NCI-H526 (cell line): ENCODE data around the gene SHISA5.

Experiments used
- DNase-seq, 2 experiments: peaks; one replicate each; lab custom pipeline; 2025; lab: John Stamatoyannopoulos, UW

The SHISA5 gene

GRCh38 chr3:48459773-48460516, 44.0 kb downstream of the SHISA5 start:
- DNase-seq = no peak

DNA sequence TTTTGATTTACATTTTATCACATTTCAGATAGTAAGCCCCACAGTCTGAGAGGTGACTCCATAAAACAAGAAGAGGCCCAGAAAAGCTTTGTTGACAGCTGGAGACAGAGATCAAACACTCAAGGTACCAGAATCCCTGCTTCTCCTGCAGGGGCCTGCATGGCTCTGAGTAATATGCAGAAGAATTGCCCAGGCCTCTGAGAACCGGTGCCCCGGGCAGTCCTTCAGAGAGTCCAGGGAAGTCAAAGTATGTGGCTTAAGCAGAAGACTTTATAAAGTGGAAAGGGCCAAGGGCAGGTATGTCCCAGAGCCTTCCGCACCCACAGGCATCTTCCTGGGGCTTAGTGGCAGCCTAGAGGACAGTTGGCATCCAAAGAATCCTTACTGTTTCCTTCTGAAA, 44.6 kb downstream of the SHISA5 start:
- no peak for DNase-seq

DNA sequence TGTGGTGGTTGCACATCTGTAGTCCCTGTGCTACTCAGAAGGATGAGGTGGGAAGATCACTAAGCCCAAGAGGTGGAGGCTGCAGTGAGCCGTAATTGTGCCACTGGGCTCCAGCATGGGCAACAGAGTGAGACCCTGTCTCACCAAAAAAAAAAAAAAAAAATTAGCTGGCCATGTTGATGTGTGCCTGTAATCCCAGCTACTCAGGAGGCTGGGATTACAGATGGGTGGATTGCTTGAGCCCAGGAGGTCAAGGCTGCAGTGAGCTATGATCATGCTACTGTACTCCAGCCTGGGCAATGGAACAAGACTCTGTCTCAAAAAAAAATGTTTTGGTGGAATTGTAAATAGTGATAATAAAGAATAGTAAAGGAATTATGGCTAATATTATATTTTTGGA, 47.5 kb downstream of the SHISA5 start:
- peak in 1 of 2 experiments; percentile 64 for DNase-seq

DNA sequence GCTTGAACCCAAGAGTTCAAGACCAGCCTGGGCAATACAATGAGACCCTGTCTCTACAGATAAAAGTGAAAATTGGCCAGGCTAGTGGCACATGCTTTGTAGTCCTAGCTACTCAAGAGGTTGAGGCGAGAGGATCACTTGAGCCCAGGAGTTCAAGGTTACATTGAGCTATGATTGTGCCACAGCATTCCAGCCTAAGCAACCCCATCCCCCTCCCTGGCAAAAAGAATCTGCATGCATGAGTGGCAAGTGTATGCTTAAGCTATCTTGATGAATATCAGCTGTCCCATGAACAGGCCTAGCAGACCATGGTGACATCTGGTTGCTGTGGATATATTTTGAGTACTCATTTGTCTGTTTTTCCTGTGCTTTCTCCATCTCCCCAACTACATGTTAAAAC, 52.7 kb downstream of the SHISA5 start:
- no peak for DNase-seq

DNA sequence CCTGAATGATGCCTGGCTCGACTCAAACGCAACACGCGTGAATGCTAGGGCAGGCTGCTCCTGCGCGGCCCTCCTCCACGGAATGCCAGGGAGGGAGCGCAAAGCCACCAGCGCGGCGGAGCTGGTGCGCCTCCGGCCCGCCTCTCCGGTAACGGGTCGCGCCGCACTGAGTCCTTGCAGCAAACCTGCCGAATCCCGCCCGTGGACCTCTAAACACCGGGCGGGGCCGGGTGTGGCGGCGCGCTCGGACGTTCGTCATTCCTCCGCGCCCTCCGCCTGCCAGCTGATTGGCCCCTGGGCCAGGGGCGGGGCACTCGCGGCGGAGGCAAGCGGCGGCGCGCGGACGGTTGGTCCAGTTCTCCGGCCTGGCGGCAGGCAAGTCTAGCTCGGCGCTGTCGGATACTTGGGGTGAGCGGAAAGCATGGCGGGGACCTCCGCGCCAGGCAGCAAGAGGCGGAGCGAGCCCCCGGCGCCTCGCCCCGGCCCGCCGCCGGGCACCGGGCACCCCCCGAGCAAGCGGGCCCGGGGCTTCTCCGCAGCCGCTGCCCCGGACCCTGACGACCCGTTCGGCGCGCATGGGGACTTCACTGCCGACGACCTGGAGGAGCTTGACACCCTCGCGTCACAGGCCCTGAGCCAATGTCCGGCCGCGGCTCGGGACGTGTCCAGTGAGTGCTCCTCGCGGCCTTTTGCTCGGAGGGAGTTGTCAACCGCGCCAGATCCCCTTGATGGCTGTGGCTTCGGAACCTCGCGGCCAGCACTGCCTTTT, 57.4 kb downstream of the SHISA5 start, which contains the start of gene ATRIP:
Gene ATRIP, plus strand, starts transcription at position 313 of the 769 bp plus-strand sequence. Its CDS starts 109 bp downstream, at position 422.
- DNase-seq = peak; percentile 53 to 94

DNA sequence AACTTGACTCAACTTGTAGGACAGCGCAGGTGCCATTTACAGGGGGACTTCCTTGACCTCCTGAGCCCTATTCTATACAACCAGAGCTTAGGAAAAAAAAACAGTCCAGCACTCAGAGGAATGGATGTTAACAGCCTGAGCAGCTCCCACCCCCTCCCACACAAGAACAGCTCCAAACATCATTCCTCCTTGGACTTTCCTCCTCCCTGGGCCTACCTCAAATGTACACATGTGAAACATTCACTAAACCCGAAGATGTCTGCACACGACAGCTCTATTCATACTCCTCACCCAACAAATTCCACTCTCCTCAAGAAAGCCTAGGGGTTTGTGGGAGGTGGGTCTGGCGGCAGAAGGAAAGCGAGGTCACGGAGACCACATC, 57.9 kb downstream of the SHISA5 start:
- DNase-seq = no peak

DNA sequence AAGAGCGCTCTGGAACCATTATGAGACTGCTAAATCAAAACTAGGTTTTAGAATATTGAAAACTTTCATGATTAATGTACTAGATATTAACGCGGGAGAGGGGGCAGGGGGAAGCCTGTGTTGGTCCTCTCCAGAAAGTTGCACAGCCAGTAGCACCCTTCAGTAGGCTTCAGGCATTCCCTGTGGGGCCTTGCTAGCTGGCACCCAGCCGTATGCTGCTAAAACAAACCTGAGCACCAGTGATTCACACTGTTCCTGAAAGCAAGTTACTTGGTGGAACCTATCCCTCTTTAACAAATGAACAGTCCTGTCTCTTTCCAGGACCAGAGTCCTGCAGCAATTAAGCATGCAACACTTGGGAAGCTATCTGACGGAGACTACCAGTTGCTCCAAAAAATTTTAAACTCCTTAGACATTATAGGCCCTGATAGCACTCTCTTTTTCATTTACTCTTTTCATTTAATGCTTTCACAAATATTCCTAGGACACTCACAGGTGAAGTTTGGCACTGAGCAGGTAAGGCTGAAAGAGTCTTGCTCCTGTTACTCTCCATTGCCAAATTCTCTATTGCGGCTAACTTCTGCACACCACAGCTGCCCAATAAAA, 58.6 kb downstream of the SHISA5 start:
- no peak for DNase-seq

GRCh38 chr3:48441940-48442339, 62.0 kb downstream of the SHISA5 start:
- no peak for DNase-seq

- peak in 1 of 2 experiments; percentile 37 for DNase-seq
These were observed 63.4 kb downstream of the SHISA5 start for GRCh38 chr3:48440590-48440958.

DNA sequence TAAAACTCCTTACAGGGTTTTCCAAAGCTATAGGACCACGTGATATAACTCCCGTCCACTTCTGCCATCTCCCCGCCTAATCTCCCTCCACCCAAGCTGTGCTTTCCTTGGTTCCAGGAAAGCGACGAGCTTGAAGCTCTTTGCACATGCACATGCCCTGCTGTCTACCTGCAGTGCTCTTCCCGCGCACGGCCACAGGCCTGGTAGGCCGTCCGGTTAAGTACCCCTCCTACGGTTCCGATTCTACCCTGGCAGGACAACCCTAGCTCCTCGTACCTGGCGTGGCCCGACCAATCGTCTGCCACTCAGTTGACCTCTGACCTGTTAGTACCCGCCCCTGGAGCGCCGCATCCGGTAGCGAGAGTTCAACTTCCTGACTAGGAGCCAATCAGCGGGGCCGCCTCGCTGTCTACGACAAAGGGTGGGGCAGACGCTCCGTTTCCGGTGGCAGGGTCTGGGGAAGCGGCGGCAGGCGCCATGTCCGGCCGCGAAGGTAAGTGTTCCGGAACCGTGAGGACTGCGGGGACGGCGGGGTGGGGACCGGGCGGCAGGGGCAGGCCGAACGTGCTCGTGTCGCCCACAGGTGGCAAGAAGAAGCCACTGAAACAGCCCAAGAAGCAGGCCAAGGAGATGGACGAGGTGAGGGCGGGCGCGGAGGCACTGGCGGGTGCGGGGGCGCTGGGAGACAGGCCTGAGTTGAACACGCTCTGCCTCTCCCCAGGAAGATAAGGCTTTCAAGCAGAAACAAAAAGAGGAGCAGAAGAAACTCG, 64.0 kb downstream of the SHISA5 start, which contains the start of the genes CCDC51 and TMA7:
Gene CCDC51, minus strand, starts transcription at position 300 of the 770 bp plus-strand sequence. CDS start 4,991 bp downstream, outside the sequence.
Gene TMA7, plus strand, starts transcription at position 438 of the 770 bp plus-strand sequence. Its CDS starts 40 bp downstream, at position 478.
- peak; percentile 96 to 98 for DNase-seq

GRCh38 chr3:48437812-48438211, 66.2 kb downstream of the SHISA5 start:
- DNase-seq = no peak

DNA sequence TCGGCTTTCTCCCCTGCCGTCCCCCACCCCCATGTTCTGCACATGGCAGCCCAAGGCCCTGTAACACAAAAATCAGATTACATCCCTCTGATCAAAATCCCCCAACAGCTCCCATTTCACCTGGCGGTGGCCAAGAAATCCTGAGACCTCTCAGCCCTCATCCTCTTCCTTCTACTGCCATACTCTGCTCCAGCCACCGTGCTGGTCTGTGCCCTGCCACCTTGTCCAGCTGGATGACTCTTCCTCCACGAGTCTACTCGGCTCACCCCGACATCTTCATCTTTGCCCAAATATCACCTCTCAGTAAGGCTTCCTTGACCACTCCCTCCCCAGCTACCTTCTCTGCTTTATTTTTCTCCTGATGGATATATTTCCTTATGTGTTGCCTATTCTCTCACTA, 67.1 kb downstream of the SHISA5 start:
- DNase-seq = no peak

GRCh38 chr3:48436477-48436787, 67.5 kb downstream of the SHISA5 start:
- DNase-seq = no peak

DNA sequence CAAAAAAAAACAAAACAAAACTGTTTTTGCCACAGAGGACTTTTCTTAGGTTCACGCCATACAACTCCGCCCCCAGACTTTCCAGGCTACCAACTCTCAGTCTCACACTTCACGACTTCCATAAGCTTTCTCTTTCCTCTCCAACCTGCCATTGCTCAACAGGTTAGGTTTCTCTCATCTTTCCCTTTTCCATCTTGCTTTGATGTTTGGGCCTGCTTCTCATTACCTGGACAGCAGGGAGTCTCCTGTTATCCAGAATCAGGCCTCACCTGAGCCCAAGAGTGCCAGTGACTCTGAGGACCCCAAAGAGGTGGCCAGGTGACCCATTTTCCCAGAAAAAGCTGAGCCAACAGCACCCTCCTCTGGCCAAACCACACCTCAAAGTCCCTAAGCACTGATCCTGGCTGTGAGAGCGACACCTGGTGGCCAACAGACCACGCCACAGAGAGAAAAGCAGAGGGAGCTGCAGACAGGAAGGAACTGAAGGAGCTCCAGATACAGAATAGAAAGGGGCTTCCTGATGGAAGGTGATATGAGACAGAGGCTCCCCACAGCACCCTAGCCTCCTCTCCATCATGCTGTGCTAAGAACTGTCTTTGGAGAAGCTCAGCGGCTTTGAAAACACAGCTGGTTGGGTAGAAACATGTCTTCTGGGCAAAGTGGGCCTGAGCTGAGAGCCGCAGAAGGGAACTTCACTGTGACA, 68.0 kb downstream of the SHISA5 start:
- DNase-seq = peak; percentile 63 to 86

GRCh38 chr3:48435223-48435595, 68.8 kb downstream of the SHISA5 start:
- no peak for DNase-seq

DNA sequence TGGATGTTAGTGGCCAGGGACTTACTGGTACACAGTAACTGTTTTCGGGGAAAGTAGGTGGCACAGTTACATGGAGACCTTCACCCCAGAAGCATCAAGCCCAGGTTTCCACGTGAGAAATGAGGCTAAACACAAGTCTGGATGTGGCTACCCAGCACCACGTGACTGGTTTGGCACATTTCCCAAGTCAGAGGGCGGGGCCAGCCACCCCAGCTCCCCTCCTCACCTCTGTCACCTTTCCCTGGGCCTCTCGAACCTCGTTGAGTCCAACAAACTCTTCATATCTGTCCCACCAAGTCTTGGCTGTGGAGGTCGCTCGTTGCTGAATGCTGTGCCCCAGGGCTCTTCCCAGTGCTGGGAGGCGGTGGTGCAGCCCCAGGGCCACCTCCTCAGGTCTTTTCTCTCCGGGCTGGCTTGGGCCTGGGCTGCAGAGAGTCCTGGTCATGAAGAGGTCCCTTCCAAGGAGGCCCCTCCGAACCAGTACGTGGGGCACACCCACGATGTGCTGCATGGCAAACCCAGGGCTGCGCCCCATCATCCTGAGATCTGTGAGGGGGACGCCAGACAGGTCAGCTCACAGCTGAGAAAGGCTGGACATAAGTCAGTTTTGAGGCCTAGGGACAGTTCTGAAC, 69.3 kb downstream of the SHISA5 start:
- DNase-seq = no peak

GRCh38 chr3:48433472-48434118, 70.4 kb downstream of the SHISA5 start:
- no peak for DNase-seq

DNA sequence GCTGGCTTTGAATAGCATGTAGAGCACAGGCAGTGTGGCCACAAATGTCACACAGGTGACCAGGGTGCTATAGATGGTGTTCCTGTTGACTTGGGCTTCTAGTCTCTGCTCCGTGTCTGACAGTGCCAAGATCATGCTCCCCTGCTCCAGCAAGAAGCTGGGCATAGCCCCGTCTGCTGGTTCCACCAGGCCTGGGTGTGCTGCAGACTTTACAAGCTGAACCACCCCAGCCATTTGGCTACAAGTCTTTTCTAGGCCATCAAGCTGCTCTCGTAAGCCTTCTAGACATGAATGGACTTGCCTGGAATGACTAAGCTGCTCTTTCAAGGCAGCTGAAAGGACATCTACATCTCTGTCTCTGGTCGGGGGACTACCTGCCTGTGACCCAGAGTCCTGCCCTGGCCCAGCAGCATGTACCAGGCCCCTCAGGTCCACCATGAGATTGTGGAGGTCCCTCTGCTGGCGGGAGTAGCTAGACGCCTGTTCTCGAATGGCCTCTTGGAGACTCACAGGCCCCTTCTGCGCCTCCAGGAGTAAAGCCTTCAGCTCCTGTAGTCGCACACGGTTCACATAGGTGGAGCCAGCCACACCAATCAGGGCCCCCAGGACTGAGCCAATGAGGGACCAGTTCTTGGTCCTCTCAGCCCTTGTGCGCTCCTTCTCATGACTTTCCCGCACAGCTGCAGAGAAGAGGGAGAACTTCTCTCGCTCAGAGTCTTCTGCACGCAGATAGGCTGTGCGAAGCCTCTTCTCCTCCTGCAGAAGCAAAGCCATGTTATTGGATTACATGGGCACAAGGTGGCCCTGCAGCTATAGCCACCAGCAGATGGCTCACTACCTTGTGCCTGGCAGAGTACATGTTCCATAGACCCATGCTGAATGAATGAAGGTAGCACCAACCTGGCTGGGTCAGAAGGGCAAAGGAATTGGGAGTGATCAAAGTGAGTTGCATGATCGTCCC, 71.3 kb downstream of the SHISA5 start:
- peak in 1 of 2 experiments; percentile 23 for DNase-seq
